Measurements from ENCODE around the gene CA10. TPM values are rescaled to one million over a fixed set of nuclear protein-coding genes. Genes with fewer than 3 reads are reported as not detected.

The CA10 gene
- total and polyA plus RNA-seq, 2 donors (not counting 1 experiment from before 2014, with no cell fraction given), result not detected

DNA sequence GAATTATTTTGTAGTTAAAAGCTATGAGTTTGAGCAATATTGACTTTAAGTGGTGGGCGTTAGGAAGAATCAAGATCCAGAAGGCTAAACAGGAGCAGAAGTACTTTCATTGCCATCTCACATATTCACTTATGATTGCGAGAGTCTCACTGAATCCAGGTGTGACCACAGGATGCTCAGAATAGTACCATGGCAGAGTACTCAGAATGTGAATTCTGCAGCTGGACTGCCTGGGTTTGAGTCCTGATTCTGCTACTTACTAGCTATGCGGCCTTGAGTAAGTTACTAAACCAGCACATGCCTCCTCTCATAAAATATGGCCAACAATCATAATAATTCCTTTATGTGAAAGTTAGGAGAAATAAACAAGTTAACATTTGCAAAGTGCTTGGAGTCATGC is 109.5 kb downstream of the CA10 start:
- H2AFZ ChIP-seq (ENCODE audit: insufficient read depth, low read depth, low read length, poor library complexity, severe bottlenecking), result no peak overlapping the region
- H3K4me3 ChIP-seq (ENCODE audit: control extremely low read depth in 1 of 5, extremely low read depth in 1 of 5, insufficient read depth in 1 of 5, low read depth in 2 of 5, low read length in 4 of 5), result no peak overlapping the region
- no peak for ATAC-seq (ENCODE audit: low read depth)
- Mint-ChIP-seq H3K4me1 (no peaks in the 10 kb centered on the region), H3K4me3 (no peak overlapping the region), H3K9me3 (ENCODE audit: insufficient read depth) (no peaks in the 10 kb centered on the region), H3K27ac (no peak overlapping the region), H3K27me3 (no peaks in the 10 kb centered on the region)
- CTCF ChIA-PET, result no interaction called here
- H3K27me3 ChIP-seq (replicated peaks in 1 of 4; ENCODE audit: control extremely low read depth in 1 of 4, control insufficient read depth in 3 of 4, insufficient read depth in 4 of 4, low read length in 3 of 4), result no peaks in the 10 kb centered on the region
- no peaks in the 10 kb centered on the region for H4K20me1 ChIP-seq (ENCODE audit: control insufficient read depth, insufficient read depth, low read length, poor library complexity, severe bottlenecking)
- no peak overlapping the region for H3K27ac ChIP-seq (ENCODE audit: low read length in 2 of 2)
- intact Hi-C loops (cut with micrococcal nuclease), result no loop called here
- no peak overlapping the region for H3K4me2 ChIP-seq (replicated peaks; ENCODE audit: low read depth, low read length, poor library complexity, severe bottlenecking)
- WGBS (ENCODE audit: insufficient coverage), result 100% methylated on average over 1 of the region's 3 CpGs
- H3K9ac ChIP-seq (ENCODE audit: low read length), result no peak overlapping the region
- POLR2A ChIA-PET, result no interaction called here
- TF ChIP-seq, protein P1, sequence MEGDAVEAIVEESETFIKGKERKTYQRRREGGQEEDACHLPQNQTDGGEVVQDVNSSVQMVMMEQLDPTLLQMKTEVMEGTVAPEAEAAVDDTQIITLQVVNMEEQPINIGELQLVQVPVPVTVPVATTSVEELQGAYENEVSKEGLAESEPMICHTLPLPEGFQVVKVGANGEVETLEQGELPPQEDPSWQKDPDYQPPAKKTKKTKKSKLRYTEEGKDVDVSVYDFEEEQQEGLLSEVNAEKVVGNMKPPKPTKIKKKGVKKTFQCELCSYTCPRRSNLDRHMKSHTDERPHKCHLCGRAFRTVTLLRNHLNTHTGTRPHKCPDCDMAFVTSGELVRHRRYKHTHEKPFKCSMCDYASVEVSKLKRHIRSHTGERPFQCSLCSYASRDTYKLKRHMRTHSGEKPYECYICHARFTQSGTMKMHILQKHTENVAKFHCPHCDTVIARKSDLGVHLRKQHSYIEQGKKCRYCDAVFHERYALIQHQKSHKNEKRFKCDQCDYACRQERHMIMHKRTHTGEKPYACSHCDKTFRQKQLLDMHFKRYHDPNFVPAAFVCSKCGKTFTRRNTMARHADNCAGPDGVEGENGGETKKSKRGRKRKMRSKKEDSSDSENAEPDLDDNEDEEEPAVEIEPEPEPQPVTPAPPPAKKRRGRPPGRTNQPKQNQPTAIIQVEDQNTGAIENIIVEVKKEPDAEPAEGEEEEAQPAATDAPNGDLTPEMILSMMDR (IDR thresholded peaks at IDR 0.05), result no peak
- no peak for TF ChIP-seq EZH2 (IDR thresholded peaks at IDR 0.05; ENCODE audit: borderline replicate concordance, insufficient read depth, low read depth, low read length, poor library complexity, severe bottlenecking)
- H3K79me2 ChIP-seq (ENCODE audit: control insufficient read depth, insufficient read depth, low read length), result no peaks in the 10 kb centered on the region
- DNase-seq, result no peak
- no peaks in the 10 kb centered on the region for H3K4me1 ChIP-seq (ENCODE audit: control insufficient read depth in 2 of 2, insufficient read depth in 2 of 2, low read length in 2 of 2)
- no peaks in the 10 kb centered on the region for H3K36me3 ChIP-seq (replicated peaks in 1 of 2; ENCODE audit: control extremely low read depth in 1 of 2, control insufficient read depth in 1 of 2, extremely low read depth in 1 of 2, insufficient read depth in 2 of 2, low read length in 1 of 2)
- no peaks in the 10 kb centered on the region for H3K9me3 ChIP-seq (ENCODE audit: control extremely low read depth in 1 of 3, control insufficient read depth in 2 of 3, insufficient read depth in 1 of 3, low read length in 2 of 3)

DNA sequence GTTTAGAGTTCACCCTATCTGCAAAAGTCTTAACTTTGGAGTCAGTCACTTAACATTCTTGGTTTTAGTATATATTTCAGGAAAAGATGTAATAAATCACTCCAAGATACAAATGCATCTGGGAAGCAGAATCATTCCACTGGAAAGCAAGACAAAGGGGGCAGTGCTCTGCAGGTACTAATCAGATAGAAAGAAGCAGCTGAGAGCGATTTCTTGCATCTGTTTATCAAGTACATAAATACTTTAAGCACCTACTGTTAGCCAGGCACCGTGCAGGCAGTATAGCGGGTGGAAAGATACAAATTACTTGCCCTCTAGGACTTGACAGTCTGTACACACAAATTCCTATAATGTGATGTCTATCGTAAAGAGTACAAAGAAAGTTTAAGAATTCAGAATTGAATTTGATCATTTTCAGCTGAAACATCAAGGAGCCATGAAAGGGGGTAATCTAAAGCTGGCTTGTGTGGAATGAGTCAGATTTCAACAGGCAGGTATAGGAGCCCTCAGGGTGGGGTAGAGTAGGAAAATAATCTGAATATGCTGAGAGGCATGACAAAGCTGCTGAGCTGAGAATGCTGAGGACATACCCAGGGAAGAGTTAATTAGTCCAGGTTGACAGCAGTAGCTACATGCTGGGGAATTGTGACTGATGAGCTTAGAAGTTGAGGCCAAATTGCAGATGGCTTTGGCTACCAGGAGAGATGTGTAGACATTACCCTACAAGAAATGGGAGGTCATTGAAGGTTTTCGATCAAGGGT is 110.2 kb downstream of the CA10 start:
- Histone ChIP-seq H3K27ac (ENCODE audit: low read length in 2 of 2) (no peak overlapping the region), H3K79me2 (ENCODE audit: control insufficient read depth, insufficient read depth, low read length) (no peaks in the 10 kb centered on the region), H3K36me3 (replicated peaks in 1 of 2; ENCODE audit: control extremely low read depth in 1 of 2, control insufficient read depth in 1 of 2, extremely low read depth in 1 of 2, insufficient read depth in 2 of 2, low read length in 1 of 2) (no peaks in the 10 kb centered on the region), H4K20me1 (ENCODE audit: control insufficient read depth, insufficient read depth, low read length, poor library complexity, severe bottlenecking) (no peaks in the 10 kb centered on the region), H3K9me3 (ENCODE audit: control extremely low read depth in 1 of 3, control insufficient read depth in 2 of 3, insufficient read depth in 1 of 3, low read length in 2 of 3) (no peaks in the 10 kb centered on the region), H3K27me3 (replicated peaks in 1 of 4; ENCODE audit: control extremely low read depth in 1 of 4, control insufficient read depth in 3 of 4, insufficient read depth in 4 of 4, low read length in 3 of 4) (no peaks in the 10 kb centered on the region), H3K4me3 (ENCODE audit: control extremely low read depth in 1 of 5, extremely low read depth in 1 of 5, insufficient read depth in 1 of 5, low read depth in 2 of 5, low read length in 4 of 5) (no peak overlapping the region), H3K9ac (ENCODE audit: low read length) (no peak overlapping the region), H3K4me2 (replicated peaks; ENCODE audit: low read depth, low read length, poor library complexity, severe bottlenecking) (no peak overlapping the region), H2AFZ (ENCODE audit: insufficient read depth, low read depth, low read length, poor library complexity, severe bottlenecking) (no peak overlapping the region), H3K4me1 (ENCODE audit: control insufficient read depth in 2 of 2, insufficient read depth in 2 of 2, low read length in 2 of 2) (no peaks in the 10 kb centered on the region)
- intact Hi-C loops (cut with micrococcal nuclease), result no loop called here
- Mint-ChIP-seq H3K4me1 (no peaks in the 10 kb centered on the region), H3K9me3 (ENCODE audit: insufficient read depth) (no peaks in the 10 kb centered on the region), H3K27me3 (no peaks in the 10 kb centered on the region), H3K27ac (no peak overlapping the region), H3K4me3 (no peak overlapping the region)
- no peak for TF ChIP-seq EZH2 (IDR thresholded peaks at IDR 0.05; ENCODE audit: borderline replicate concordance, insufficient read depth, low read depth, low read length, poor library complexity, severe bottlenecking)
- TF ChIP-seq, protein P1 (IDR thresholded peaks at IDR 0.05), result no peak
- WGBS (ENCODE audit: insufficient coverage), result 100% methylated on average over 1 of the region's 5 CpGs
- no peak for DNase-seq
- no peak for ATAC-seq (ENCODE audit: low read depth)
- CTCF ChIA-PET, result no interaction called here
- POLR2A ChIA-PET, result no interaction called here
